GM18951 (cell line): ENCODE data around the gene VPS33A.

Experiments
- POLR2A ChIP-seq: IDR thresholded peaks from 4 replicates; pipeline ENCODE4 v1.6.1; 2011; ENCODE audit warnings: mild to moderate bottlenecking; ENCODE audit not compliant: insufficient read length, insufficient read depth; ENCODE audit errors: extremely low read depth
- in situ Hi-C: fragments of 300-500 bp; cut with MboI; formaldehyde crosslinking; loops from one replicate; pipeline ENCODE4 v1.12.0; 2022; ENCODE audit warnings: low sequenced_read_pairs, mixed read lengths, inconsistent platforms; ENCODE audit not compliant: unreplicated experiment

Gene VPS33A

GRCh38 chr12:122194804-122195203, 71.5 kb downstream of the VPS33A start:
- no peak for TF ChIP-seq POLR2A
- in situ Hi-C loops: no loop called here

- in situ Hi-C loops: no loop called here
- no peak for TF ChIP-seq POLR2A
These were observed 73.9 kb downstream of the VPS33A start for GRCh38 chr12:122192441-122192840.

- in situ Hi-C loops: no loop called here
- no peak for TF ChIP-seq POLR2A
These were observed 75.2 kb downstream of the VPS33A start for GRCh38 chr12:122190842-122191668.

GRCh38 chr12:122189626-122190475, 76.4 kb downstream of the VPS33A start:
- in situ Hi-C loops: no loop called here
- no peak for TF ChIP-seq POLR2A

GRCh38 chr12:122187466-122187865, 78.8 kb downstream of the VPS33A start:
- TF ChIP-seq POLR2A: no peak
- in situ Hi-C loops: no loop called here

GRCh38 chr12:122185494-122186082, 80.7 kb downstream of the VPS33A start:
- in situ Hi-C loops: no loop called here
- TF ChIP-seq POLR2A: no peak

- in situ Hi-C loops: no loop called here
- no peak for TF ChIP-seq POLR2A
These were observed 81.2 kb downstream of the VPS33A start for GRCh38 chr12:122185079-122185478.

GRCh38 chr12:122184517-122184916, 81.8 kb downstream of the VPS33A start:
- TF ChIP-seq POLR2A: no peak
- in situ Hi-C loops: no loop called here

GRCh38 chr12:122183588-122183940, 82.7 kb downstream of the VPS33A start:
- no peak for TF ChIP-seq POLR2A
- in situ Hi-C loops: no loop called here

GRCh38 chr12:122182887-122183587, 83.3 kb downstream of the VPS33A start, which contains the start of gene LRRC43:
TSS of gene LRRC43 (plus strand) at chr12:122183123. CDS start at chr12:122183145, 22 bp downstream.
- in situ Hi-C loops: no loop called here
- no peak for TF ChIP-seq POLR2A
